ENCODE measurements around the gene AKAP8L. TPM values are rescaled to one million over a fixed set of nuclear protein-coding genes. Genes with fewer than 3 reads are reported as not detected.

The AKAP8L gene
- polyA plus RNA-seq, 1 of the 3 experiments (the other 2 are of a cell fraction) = 44.7 TPM

- H3K9me2 ChIP-seq = no peaks in the 10 kb centered on the region
- no peak overlapping the region for H3K4me3 ChIP-seq (ENCODE audit: low read depth in 2 of 2, low read length in 1 of 2)
- no peaks in the 10 kb centered on the region for H3F3A ChIP-seq (replicated peaks; ENCODE audit: insufficient read depth)
- no peak for TF ChIP-seq USF2 (IDR thresholded peaks at IDR 0.05; ENCODE audit: borderline replicate concordance, low read depth, low read length)
- no peak for TF ChIP-seq RXRA (IDR thresholded peaks at IDR 0.05; ENCODE audit: borderline replicate concordance, low read depth)
- no peak for TF ChIP-seq SIN3A (IDR thresholded peaks at IDR 0.05; ENCODE audit: borderline replicate concordance, low read depth, low read length)
- no peak for TF ChIP-seq IRF3 (IDR thresholded peaks at IDR 0.05; ENCODE audit: low read depth, low read length)
- TF ChIP-seq RAD21 (IDR thresholded peaks at IDR 0.05; ENCODE audit: low read length) = no peak
- no peak for TF ChIP-seq EZH2phosphoT487 (IDR thresholded peaks at IDR 0.05; ENCODE audit: borderline replicate concordance, low read depth)
- no peak for TF ChIP-seq GABPA (IDR thresholded peaks at IDR 0.05; ENCODE audit: low read depth)
- TF ChIP-seq USF1 (IDR thresholded peaks at IDR 0.05; ENCODE audit: borderline replicate concordance, low read depth) = no peak
- TF ChIP-seq REST (IDR thresholded peaks at IDR 0.05; ENCODE audit: low read depth, low read length) = no peak
- TF ChIP-seq MEF2A (IDR thresholded peaks at IDR 0.05; ENCODE audit: borderline replicate concordance, low read depth) = no peak
- TF ChIP-seq TCF12 (IDR thresholded peaks at IDR 0.05) = no peak
- no peak for TF ChIP-seq CHD2 (IDR thresholded peaks at IDR 0.05; ENCODE audit: low read length, partially characterized antibody)
- TF ChIP-seq FOXM1 (IDR thresholded peaks at IDR 0.05; ENCODE audit: low read depth) = no peak
- no peak for TF ChIP-seq MAX (IDR thresholded peaks at IDR 0.05; ENCODE audit: low read depth)
- no peak for TF ChIP-seq FOSL2 (IDR thresholded peaks at IDR 0.05; ENCODE audit: borderline replicate concordance, low read depth)
- TF ChIP-seq ZBTB33 (IDR thresholded peaks at IDR 0.05; ENCODE audit: borderline replicate concordance, low read depth) = no peak
- TF ChIP-seq EP300 (IDR thresholded peaks at IDR 0.05; ENCODE audit: borderline replicate concordance in 1 of 2, low read depth in 1 of 2, low read length in 1 of 2) = no peak
- TF ChIP-seq TEAD4 (IDR thresholded peaks at IDR 0.05; ENCODE audit: borderline replicate concordance, insufficient read depth) = no peak
- TF ChIP-seq YY1 (IDR thresholded peaks at IDR 0.05; ENCODE audit: low read depth) = no peak
- ChIA-PET CTCF (interaction anchor here (1.1 kb wide), 1 partner anchor 23 kb away, joined by 4 read pairs; the partner anchor contains the start of gene AKAP8L), POLR2A (no interaction called here)
- H3K9me3 ChIP-seq = no peaks in the 10 kb centered on the region
- no peak for DNase-seq
- no peaks in the 10 kb centered on the region for H3K4me1 ChIP-seq (ENCODE audit: control insufficient read depth in 1 of 2, insufficient read depth in 2 of 2, low read depth in 1 of 2, low read length in 1 of 2)
- no peaks in the 10 kb centered on the region for H3K27me3 ChIP-seq (ENCODE audit: insufficient read depth)
- no peaks in the 10 kb centered on the region for H4K20me1 ChIP-seq (ENCODE audit: insufficient read depth)
- no peak overlapping the region for H3K4me2 ChIP-seq
- H3K79me2 ChIP-seq (ENCODE audit: insufficient read depth) = no peaks in the 10 kb centered on the region
- H2AFZ ChIP-seq (ENCODE audit: low read depth) = no peak overlapping the region
- H3K27ac ChIP-seq (ENCODE audit: low read depth in 2 of 2, low read length in 1 of 2) = no peak overlapping the region
- WGBS (ENCODE audit: low lambda C conversion rate) = 68% methylated on average over 13 of the region's 13 CpGs
- no peak overlapping the region for H3K9ac ChIP-seq
- no peaks in the 10 kb centered on the region for H3K36me3 ChIP-seq (replicated peaks in 1 of 2; ENCODE audit: control insufficient read depth in 1 of 2, insufficient read depth in 2 of 2, low read length in 1 of 2)
Measured at GRCh38 chr19:15442142-15442920, 23.5 kb upstream of the AKAP8L start.

Data from SK-N-SH (cell line).